HEK293 (cell line): Measurements from ENCODE around the gene RASD2.

Experiments used
- HOXA7 ChIP-seq: sonication (generic); formaldehyde crosslinking; IDR thresholded peaks from 2 replicates; pipeline ENCODE4 v1.8.1; 2022; ENCODE audit warnings: missing genetic modification reagents, borderline replicate concordance
- KLF10 ChIP-seq: fragments of 450-650 bp; IDR thresholded peaks from 2 replicates; pipeline ENCODE4 v1.5.1; 2018; ENCODE audit warnings: missing biosample characterization, mild to moderate bottlenecking, missing genetic modification characterization
- MZF1 ChIP-seq: fragments of 450-650 bp; formaldehyde crosslinking; IDR thresholded peaks from 2 replicates; pipeline ENCODE4 v1.5.1; 2017; ENCODE audit warnings: missing biosample characterization, missing genetic modification characterization, borderline replicate concordance
- OSR2 ChIP-seq: fragments of 450-650 bp; formaldehyde crosslinking; IDR thresholded peaks from 2 replicates; pipeline ENCODE4 v1.5.1; 2016; ENCODE audit warnings: missing biosample characterization, missing genetic modification characterization
- REPIN1 ChIP-seq: fragments of 450-650 bp; formaldehyde crosslinking; IDR thresholded peaks from 2 replicates; pipeline ENCODE4 v1.5.1; 2017; ENCODE audit warnings: missing biosample characterization, missing genetic modification characterization, low read depth
- SP2 ChIP-seq: fragments of 450-650 bp; formaldehyde crosslinking; IDR thresholded peaks from 2 replicates; pipeline ENCODE4 v1.5.1; 2016; ENCODE audit warnings: missing biosample characterization, missing genetic modification characterization
- SP3 ChIP-seq: fragments of 450-650 bp; formaldehyde crosslinking; IDR thresholded peaks from 2 replicates; pipeline ENCODE4 v1.5.1; 2016; ENCODE audit warnings: missing biosample characterization, missing genetic modification characterization
- TRIM28 ChIP-seq: IDR thresholded peaks from 2 replicates; pipeline ENCODE4 v1.6.1; 2011; ENCODE audit warnings: low read length, control low read depth, borderline replicate concordance
- ZBTB21 ChIP-seq: fragments of 450-650 bp; formaldehyde crosslinking; IDR thresholded peaks from 2 replicates; pipeline ENCODE4 v1.5.1; 2017; ENCODE audit warnings: missing biosample characterization, missing genetic modification characterization
- ZNF10 ChIP-seq: fragments of 450-650 bp; formaldehyde crosslinking; IDR thresholded peaks from 2 replicates; pipeline ENCODE4 v1.5.1; 2017; ENCODE audit warnings: missing biosample characterization, missing genetic modification characterization
- ZNF112 ChIP-seq: fragments of 450-650 bp; formaldehyde crosslinking; IDR thresholded peaks from 2 replicates; pipeline ENCODE4 v1.5.0; 2017; ENCODE audit warnings: missing biosample characterization, missing genetic modification characterization
- ZNF146 ChIP-seq: fragments of 450-650 bp; formaldehyde crosslinking; IDR thresholded peaks from 2 replicates; pipeline ENCODE4 v1.5.1; 2016; ENCODE audit warnings: missing biosample characterization, missing genetic modification characterization
- ZNF16 ChIP-seq: fragments of 450-650 bp; formaldehyde crosslinking; IDR thresholded peaks from 2 replicates; pipeline ENCODE4 v1.5.1; 2016; ENCODE audit warnings: low read depth, missing biosample characterization, missing genetic modification characterization
- ZNF248 ChIP-seq: fragments of 450-650 bp; formaldehyde crosslinking; IDR thresholded peaks from 2 replicates; pipeline ENCODE4 v1.5.1; 2017; ENCODE audit warnings: missing biosample characterization, missing genetic modification characterization
- ZNF266 ChIP-seq: fragments of 450-650 bp; formaldehyde crosslinking; IDR thresholded peaks from 2 replicates; pipeline ENCODE4 v1.5.1; 2016; ENCODE audit warnings: missing biosample characterization, missing genetic modification characterization, low read depth
- ZNF292 ChIP-seq: fragments of 450-650 bp; formaldehyde crosslinking; IDR thresholded peaks from 2 replicates; pipeline ENCODE4 v1.5.1; 2016; ENCODE audit warnings: low read depth, missing biosample characterization, missing genetic modification characterization, borderline replicate concordance
- ZNF311 ChIP-seq: fragments of 450-650 bp; formaldehyde crosslinking; IDR thresholded peaks from 2 replicates; pipeline ENCODE4 v1.5.1; 2017; ENCODE audit warnings: missing biosample characterization, missing genetic modification characterization, borderline replicate concordance
- ZNF521 ChIP-seq: fragments of 450-650 bp; formaldehyde crosslinking; IDR thresholded peaks from 2 replicates; pipeline ENCODE4 v1.5.1; 2017; ENCODE audit warnings: missing biosample characterization, mild to moderate bottlenecking, missing genetic modification characterization
- ZNF571 ChIP-seq: fragments of 450-650 bp; formaldehyde crosslinking; IDR thresholded peaks from 2 replicates; pipeline ENCODE4 v1.5.0; 2017; ENCODE audit warnings: missing biosample characterization, missing genetic modification characterization
- ZNF621 ChIP-seq: fragments of 450-650 bp; formaldehyde crosslinking; IDR thresholded peaks from 2 replicates; pipeline ENCODE4 v1.5.1; 2017; ENCODE audit warnings: missing biosample characterization, missing genetic modification characterization
- ZNF623 ChIP-seq: fragments of 450-650 bp; formaldehyde crosslinking; IDR thresholded peaks from 2 replicates; pipeline ENCODE4 v1.5.1; 2016; ENCODE audit warnings: missing biosample characterization, missing genetic modification characterization
- ZNF626 ChIP-seq: fragments of 450-650 bp; sonication (Bioruptor Pico); formaldehyde crosslinking; IDR thresholded peaks from 2 replicates; pipeline ENCODE4 v1.5.1; 2018; ENCODE audit warnings: missing biosample characterization, missing genetic modification characterization, inconsistent platforms
- ZNF670 ChIP-seq: fragments of 450-650 bp; formaldehyde crosslinking; IDR thresholded peaks from 2 replicates; pipeline ENCODE4 v1.5.1; 2016; ENCODE audit warnings: missing biosample characterization, missing genetic modification characterization, low read depth
- ZNF747 ChIP-seq: fragments of 450-650 bp; formaldehyde crosslinking; IDR thresholded peaks from 2 replicates; pipeline ENCODE4 v1.5.1; 2016; ENCODE audit warnings: missing biosample characterization, missing genetic modification characterization
- TF ChIP-seq, protein P1 (sequence below): sonication (generic); formaldehyde crosslinking; IDR thresholded peaks from 2 replicates; pipeline ENCODE4 v1.8.1; 2022; ENCODE audit warnings: mild to moderate bottlenecking, moderate library complexity, missing genetic modification reagents
- TF ChIP-seq, protein P2 (sequence below): fragments of 450-650 bp; formaldehyde crosslinking; IDR thresholded peaks from 2 replicates; pipeline ENCODE4 v1.5.1; 2017; ENCODE audit warnings: missing biosample characterization, missing genetic modification characterization
- TF ChIP-seq, protein P3 (sequence below): fragments of 450-650 bp; formaldehyde crosslinking; IDR thresholded peaks from 2 replicates; pipeline ENCODE4 v1.5.0; 2017; ENCODE audit warnings: missing biosample characterization, missing genetic modification characterization, borderline replicate concordance
- TF ChIP-seq, protein P4 (sequence below): fragments of 450-650 bp; formaldehyde crosslinking; IDR thresholded peaks from 2 replicates; pipeline ENCODE4 v1.5.1; 2016; ENCODE audit warnings: missing biosample characterization, missing genetic modification characterization
- TF ChIP-seq, protein P5 (sequence below): fragments of 450-650 bp; formaldehyde crosslinking; IDR thresholded peaks from 2 replicates; pipeline ENCODE4 v1.5.1; 2016; ENCODE audit warnings: missing biosample characterization, missing genetic modification characterization
- TF ChIP-seq, protein P6 (sequence below): fragments of 450-650 bp; formaldehyde crosslinking; IDR thresholded peaks from 2 replicates; pipeline ENCODE4 v1.5.1; 2016; ENCODE audit warnings: missing biosample characterization, missing genetic modification characterization

Gene RASD2

DNA sequence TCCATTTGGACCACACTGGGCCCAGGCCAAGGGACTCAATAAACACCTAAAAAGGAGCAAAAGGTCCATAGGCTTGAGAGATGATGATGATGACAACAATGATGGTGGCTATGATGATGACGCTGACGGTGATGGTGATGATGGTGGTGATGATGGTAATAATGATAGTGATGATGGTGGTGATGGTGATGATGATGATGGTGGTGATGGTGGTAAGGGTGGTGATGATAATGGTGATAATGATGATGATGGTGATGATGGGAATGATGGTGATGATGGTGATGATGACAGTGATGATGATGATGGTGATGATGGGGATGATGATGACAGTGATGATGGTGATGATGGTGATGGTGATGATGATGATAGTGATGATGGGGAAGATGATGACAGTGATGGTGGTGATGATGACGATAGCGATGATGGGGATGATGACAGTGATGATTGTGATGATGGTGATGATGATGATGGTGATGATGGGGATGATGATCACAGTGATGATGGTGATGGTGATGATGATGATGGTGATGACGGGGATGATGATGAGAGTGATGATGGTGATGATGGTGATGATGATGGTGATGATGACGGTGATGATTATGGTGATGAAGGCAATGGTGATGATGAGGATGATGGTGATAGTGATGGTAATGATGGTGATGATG is 7.1 kb upstream of the RASD2 start (continued):
- TF ChIP-seq, protein P1, sequence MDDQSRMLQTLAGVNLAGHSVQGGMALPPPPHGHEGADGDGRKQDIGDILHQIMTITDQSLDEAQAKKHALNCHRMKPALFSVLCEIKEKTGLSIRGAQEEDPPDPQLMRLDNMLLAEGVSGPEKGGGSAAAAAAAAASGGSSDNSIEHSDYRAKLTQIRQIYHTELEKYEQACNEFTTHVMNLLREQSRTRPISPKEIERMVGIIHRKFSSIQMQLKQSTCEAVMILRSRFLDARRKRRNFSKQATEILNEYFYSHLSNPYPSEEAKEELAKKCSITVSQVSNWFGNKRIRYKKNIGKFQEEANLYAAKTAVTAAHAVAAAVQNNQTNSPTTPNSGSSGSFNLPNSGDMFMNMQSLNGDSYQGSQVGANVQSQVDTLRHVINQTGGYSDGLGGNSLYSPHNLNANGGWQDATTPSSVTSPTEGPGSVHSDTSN (CRISPR knock-in tag) = no peak
- TF ChIP-seq ZNF10 (tag by site-specific recombination) (no peak), ZNF16 (tag by site-specific recombination) (no peak), ZNF626 (tag by site-specific recombination) (no peak), MZF1 (tag by site-specific recombination) (no peak), TRIM28 (no peak), ZNF292 (no peak), ZNF623 (tag by site-specific recombination) (no peak), ZNF521 (tag by site-specific recombination) (0 out of 2 replicates have a peak, but pooled peaks have one; percentile 67), SP2 (tag by site-specific recombination) (no peak), ZNF571 (tag by site-specific recombination) (peak; percentile 18; the same call in 1 of the 2 replicates), ZNF670 (tag by site-specific recombination) (peak; percentile 67; the same call in 1 of the 2 replicates), OSR2 (no peak), ZBTB21 (peak; percentile 33; the same call in 1 of the 2 replicates), ZNF621 (tag by site-specific recombination) (0 out of 2 replicates have a peak, but pooled peaks have one; percentile 29), ZNF311 (tag by site-specific recombination) (no peak), ZNF248 (tag by site-specific recombination) (0 out of 2 replicates have a peak, but pooled peaks have one; percentile 27), KLF10 (tag by site-specific recombination) (no peak), SP3 (tag by site-specific recombination) (no peak), ZNF266 (0 out of 2 replicates have a peak, but pooled peaks have one; percentile 41), ZNF112 (tag by site-specific recombination) (no peak), HOXA7 (CRISPR knock-in tag) (no peak), ZNF146 (tag by site-specific recombination) (no peak), ZNF747 (peak; percentile 92), REPIN1 (tag by site-specific recombination) (no peak)
- TF ChIP-seq, protein P2, sequence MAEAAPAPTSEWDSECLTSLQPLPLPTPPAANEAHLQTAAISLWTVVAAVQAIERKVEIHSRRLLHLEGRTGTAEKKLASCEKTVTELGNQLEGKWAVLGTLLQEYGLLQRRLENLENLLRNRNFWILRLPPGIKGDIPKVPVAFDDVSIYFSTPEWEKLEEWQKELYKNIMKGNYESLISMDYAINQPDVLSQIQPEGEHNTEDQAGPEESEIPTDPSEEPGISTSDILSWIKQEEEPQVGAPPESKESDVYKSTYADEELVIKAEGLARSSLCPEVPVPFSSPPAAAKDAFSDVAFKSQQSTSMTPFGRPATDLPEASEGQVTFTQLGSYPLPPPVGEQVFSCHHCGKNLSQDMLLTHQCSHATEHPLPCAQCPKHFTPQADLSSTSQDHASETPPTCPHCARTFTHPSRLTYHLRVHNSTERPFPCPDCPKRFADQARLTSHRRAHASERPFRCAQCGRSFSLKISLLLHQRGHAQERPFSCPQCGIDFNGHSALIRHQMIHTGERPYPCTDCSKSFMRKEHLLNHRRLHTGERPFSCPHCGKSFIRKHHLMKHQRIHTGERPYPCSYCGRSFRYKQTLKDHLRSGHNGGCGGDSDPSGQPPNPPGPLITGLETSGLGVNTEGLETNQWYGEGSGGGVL (tag by site-specific recombination) = peak; percentile 26; the same call in 1 of the 2 replicates
- TF ChIP-seq, protein P3, sequence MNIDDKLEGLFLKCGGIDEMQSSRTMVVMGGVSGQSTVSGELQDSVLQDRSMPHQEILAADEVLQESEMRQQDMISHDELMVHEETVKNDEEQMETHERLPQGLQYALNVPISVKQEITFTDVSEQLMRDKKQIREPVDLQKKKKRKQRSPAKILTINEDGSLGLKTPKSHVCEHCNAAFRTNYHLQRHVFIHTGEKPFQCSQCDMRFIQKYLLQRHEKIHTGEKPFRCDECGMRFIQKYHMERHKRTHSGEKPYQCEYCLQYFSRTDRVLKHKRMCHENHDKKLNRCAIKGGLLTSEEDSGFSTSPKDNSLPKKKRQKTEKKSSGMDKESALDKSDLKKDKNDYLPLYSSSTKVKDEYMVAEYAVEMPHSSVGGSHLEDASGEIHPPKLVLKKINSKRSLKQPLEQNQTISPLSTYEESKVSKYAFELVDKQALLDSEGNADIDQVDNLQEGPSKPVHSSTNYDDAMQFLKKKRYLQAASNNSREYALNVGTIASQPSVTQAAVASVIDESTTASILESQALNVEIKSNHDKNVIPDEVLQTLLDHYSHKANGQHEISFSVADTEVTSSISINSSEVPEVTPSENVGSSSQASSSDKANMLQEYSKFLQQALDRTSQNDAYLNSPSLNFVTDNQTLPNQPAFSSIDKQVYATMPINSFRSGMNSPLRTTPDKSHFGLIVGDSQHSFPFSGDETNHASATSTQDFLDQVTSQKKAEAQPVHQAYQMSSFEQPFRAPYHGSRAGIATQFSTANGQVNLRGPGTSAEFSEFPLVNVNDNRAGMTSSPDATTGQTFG = peak; percentile 98
- TF ChIP-seq, protein P4, sequence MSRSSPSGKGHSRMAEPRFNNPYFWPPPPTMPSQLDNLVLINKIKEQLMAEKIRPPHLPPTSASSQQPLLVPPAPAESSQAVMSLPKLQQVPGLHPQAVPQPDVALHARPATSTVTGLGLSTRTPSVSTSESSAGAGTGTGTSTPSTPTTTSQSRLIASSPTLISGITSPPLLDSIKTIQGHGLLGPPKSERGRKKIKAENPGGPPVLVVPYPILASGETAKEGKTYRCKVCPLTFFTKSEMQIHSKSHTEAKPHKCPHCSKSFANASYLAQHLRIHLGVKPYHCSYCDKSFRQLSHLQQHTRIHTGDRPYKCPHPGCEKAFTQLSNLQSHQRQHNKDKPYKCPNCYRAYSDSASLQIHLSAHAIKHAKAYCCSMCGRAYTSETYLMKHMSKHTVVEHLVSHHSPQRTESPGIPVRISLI (tag by site-specific recombination) = no peak
- TF ChIP-seq, protein P5, sequence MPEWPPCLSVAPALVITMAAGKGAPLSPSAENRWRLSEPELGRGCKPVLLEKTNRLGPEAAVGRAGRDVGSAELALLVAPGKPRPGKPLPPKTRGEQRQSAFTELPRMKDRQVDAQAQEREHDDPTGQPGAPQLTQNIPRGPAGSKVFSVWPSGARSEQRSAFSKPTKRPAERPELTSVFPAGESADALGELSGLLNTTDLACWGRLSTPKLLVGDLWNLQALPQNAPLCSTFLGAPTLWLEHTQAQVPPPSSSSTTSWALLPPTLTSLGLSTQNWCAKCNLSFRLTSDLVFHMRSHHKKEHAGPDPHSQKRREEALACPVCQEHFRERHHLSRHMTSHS (tag by site-specific recombination) = no peak
- TF ChIP-seq, protein P6, sequence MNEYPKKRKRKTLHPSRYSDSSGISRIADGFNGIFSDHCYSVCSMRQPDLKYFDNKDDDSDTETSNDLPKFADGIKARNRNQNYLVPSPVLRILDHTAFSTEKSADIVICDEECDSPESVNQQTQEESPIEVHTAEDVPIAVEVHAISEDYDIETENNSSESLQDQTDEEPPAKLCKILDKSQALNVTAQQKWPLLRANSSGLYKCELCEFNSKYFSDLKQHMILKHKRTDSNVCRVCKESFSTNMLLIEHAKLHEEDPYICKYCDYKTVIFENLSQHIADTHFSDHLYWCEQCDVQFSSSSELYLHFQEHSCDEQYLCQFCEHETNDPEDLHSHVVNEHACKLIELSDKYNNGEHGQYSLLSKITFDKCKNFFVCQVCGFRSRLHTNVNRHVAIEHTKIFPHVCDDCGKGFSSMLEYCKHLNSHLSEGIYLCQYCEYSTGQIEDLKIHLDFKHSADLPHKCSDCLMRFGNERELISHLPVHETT (tag by site-specific recombination) = no peak
